Neural cell (in vitro differentiated cells): ENCODE data around the gene ETV3L. TPM values are rescaled to one million over a fixed set of nuclear protein-coding genes. Genes with fewer than 3 reads are reported as not detected.

ENCODE experiments used
- H2AFZ ChIP-seq: fragments of 200-600, 300-800 bp; sonication (generic), shearing (Covaris generic); 2 replicates; pipeline ENCODE4 v1.6.0; 2014; ENCODE audit warnings: low read depth, mild to moderate bottlenecking, antibody characterized with exemption, low read length, moderate library complexity
- H3F3A ChIP-seq: fragments of 200-600 bp; shearing (Covaris generic); 2 replicates; pipeline ENCODE4 v1.6.1; 2016; ENCODE audit warnings: mild to moderate bottlenecking, moderate library complexity, mixed read lengths, antibody characterized with exemption, low read length; ENCODE audit not compliant: insufficient read depth, poor library complexity, severe bottlenecking
- H3K27ac ChIP-seq: fragments of 200-600, 300-800 bp; sonication (generic), shearing (Covaris generic); 2 replicates; pipeline ENCODE4 v1.5.1; 2014; ENCODE audit warnings: mild to moderate bottlenecking, low read length, moderate library complexity
- H3K27me3 ChIP-seq: fragments of 300-800, 200-600 bp; sonication (generic), shearing (Covaris generic); 2 replicates; pipeline ENCODE4 v1.6.0; 2014; ENCODE audit warnings: mild to moderate bottlenecking, low read depth, low read length, moderate library complexity; ENCODE audit not compliant: insufficient read depth
- H3K36me3 ChIP-seq: fragments of 300-800, 200-600 bp; sonication (generic), shearing (Covaris generic); 2 replicates; pipeline ENCODE4 v1.5.1; 2014; ENCODE audit warnings: mild to moderate bottlenecking, antibody characterized with exemption, low read length, moderate library complexity; ENCODE audit not compliant: insufficient read depth
- H3K4me2 ChIP-seq: fragments of 300-800, 200-600 bp; sonication (generic), shearing (Covaris generic); 2 replicates; pipeline ENCODE4 v1.6.0; 2014; ENCODE audit warnings: mild to moderate bottlenecking, low read length
- H3K4me3 ChIP-seq: fragments of 300-800, 200-600 bp; sonication (generic), shearing (Covaris generic); 2 replicates; pipeline ENCODE4 v1.5.1; 2014; ENCODE audit warnings: mild to moderate bottlenecking, low read length, moderate library complexity
- H3K79me2 ChIP-seq: fragments of 200-600 bp; shearing (Covaris generic); replicated peaks from 2 replicates; pipeline ENCODE4 v1.6.0; 2014; ENCODE audit warnings: mild to moderate bottlenecking, low read length, moderate library complexity; ENCODE audit not compliant: insufficient read depth
- H3K9ac ChIP-seq: fragments of 300-800, 200-600 bp; sonication (generic), shearing (Covaris generic); 2 replicates; pipeline ENCODE4 v1.6.1; 2016; ENCODE audit warnings: mild to moderate bottlenecking, low read length, mixed read lengths
- H3K9me2 ChIP-seq: fragments of 200-600 bp; shearing (Covaris generic); 2 replicates; pipeline ENCODE4 v1.6.1; 2016; ENCODE audit warnings: mild to moderate bottlenecking, low read length, mixed read lengths; ENCODE audit not compliant: insufficient read depth
- H3K9me3 ChIP-seq: fragments of 200-600, 300-800 bp; sonication (generic), shearing (Covaris generic); 2 replicates; pipeline ENCODE4 v1.6.1; 2016; ENCODE audit warnings: mild to moderate bottlenecking, mixed run types, low read length, moderate library complexity, mixed read lengths
- H4K20me1 ChIP-seq: fragments of 200-600 bp; shearing (Covaris generic); 2 replicates; pipeline ENCODE4 v1.6.1; 2016; ENCODE audit warnings: mild to moderate bottlenecking, mixed run types; ENCODE audit not compliant: insufficient read depth
- CTCF ChIP-seq: fragments of 450-650 bp; IDR thresholded peaks from 2 replicates; pipeline ENCODE4 v1.5.1; 2014; ENCODE audit warnings: antibody characterized with exemption, mild to moderate bottlenecking, moderate library complexity; ENCODE audit not compliant: poor library complexity, severe bottlenecking
- EP300 ChIP-seq: fragments of 450-650 bp; conservative IDR thresholded peaks from 2 replicates; pipeline ENCODE4 v1.6.1; 2014; ENCODE audit warnings: antibody characterized with exemption, mild to moderate bottlenecking, moderate library complexity; ENCODE audit not compliant: poor library complexity, severe bottlenecking
- EZH2 ChIP-seq: fragments of 200-600, 300-800 bp; shearing (Covaris generic), sonication (generic); IDR thresholded peaks from 2 replicates; pipeline ENCODE4 v1.6.1; 2014; ENCODE audit warnings: antibody characterized with exemption, low read length, borderline replicate concordance, mild to moderate bottlenecking; ENCODE audit not compliant: insufficient read depth, poor library complexity, severe bottlenecking
- MXI1 ChIP-seq: fragments of 450-650 bp; conservative IDR thresholded peaks from 2 replicates; pipeline ENCODE4 v1.6.1; 2014; ENCODE audit warnings: antibody characterized with exemption, mild to moderate bottlenecking; ENCODE audit not compliant: poor library complexity, severe bottlenecking
- POLR2AphosphoS5 ChIP-seq: IDR thresholded peaks from 2 replicates; pipeline ENCODE4 v1.6.1; 2012
- RAD21 ChIP-seq: fragments of 450-650 bp; conservative IDR thresholded peaks from 2 replicates; pipeline ENCODE4 v1.6.1; 2014; ENCODE audit warnings: antibody characterized with exemption, mild to moderate bottlenecking, moderate library complexity
- SMC3 ChIP-seq: fragments of 450-650 bp; conservative IDR thresholded peaks from 2 replicates; pipeline ENCODE4 v1.6.1; 2014; ENCODE audit warnings: antibody characterized with exemption, mild to moderate bottlenecking, moderate library complexity; ENCODE audit not compliant: poor library complexity
- TAF1 ChIP-seq: IDR thresholded peaks from 2 replicates; pipeline ENCODE4 v1.6.1; 2012; ENCODE audit warnings: low read depth
- polyA plus RNA-seq: library from polyadenylated mRNA; depleted of rRNA; stranded (reverse); fragments of >200 nt; gene quantifications from 2 replicates; pipeline ENCODE4 v1.2.3, GENCODE V29; 2014
- TF ChIP-seq, protein P1 (sequence below): IDR thresholded peaks from 2 replicates; pipeline ENCODE4 v1.6.1; 2012; ENCODE audit warnings: borderline replicate concordance

The ETV3L gene
- polyA plus RNA-seq, 1 donor from 2014 or later = not detected

DNA sequence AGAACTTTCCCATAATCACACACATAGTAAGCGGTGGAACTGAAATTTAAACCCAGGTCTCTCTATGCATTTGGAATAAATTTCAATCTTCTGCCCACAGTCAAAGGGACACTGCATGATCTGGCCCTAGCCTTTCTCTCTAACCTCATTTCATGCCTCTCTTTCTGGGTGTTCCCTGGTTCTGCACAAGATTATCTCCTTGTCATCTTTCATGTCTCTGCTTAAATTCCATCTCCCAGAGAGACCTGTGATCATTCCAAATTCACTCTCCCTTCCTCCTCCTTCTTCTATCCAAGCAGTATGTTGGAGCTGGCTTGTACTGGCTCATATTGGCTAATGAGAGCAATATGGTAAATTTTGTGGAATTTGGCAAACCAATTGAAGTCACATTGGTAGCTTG is 22.2 kb downstream of the ETV3L start:
- no peak for TF ChIP-seq CTCF
- TF ChIP-seq EZH2 = no peak
- TF ChIP-seq TAF1 = no peak
- no peak for TF ChIP-seq RAD21
- TF ChIP-seq MXI1 = no peak
- TF ChIP-seq POLR2AphosphoS5 = no peak
- no peak for TF ChIP-seq EP300
- TF ChIP-seq, protein P1, sequence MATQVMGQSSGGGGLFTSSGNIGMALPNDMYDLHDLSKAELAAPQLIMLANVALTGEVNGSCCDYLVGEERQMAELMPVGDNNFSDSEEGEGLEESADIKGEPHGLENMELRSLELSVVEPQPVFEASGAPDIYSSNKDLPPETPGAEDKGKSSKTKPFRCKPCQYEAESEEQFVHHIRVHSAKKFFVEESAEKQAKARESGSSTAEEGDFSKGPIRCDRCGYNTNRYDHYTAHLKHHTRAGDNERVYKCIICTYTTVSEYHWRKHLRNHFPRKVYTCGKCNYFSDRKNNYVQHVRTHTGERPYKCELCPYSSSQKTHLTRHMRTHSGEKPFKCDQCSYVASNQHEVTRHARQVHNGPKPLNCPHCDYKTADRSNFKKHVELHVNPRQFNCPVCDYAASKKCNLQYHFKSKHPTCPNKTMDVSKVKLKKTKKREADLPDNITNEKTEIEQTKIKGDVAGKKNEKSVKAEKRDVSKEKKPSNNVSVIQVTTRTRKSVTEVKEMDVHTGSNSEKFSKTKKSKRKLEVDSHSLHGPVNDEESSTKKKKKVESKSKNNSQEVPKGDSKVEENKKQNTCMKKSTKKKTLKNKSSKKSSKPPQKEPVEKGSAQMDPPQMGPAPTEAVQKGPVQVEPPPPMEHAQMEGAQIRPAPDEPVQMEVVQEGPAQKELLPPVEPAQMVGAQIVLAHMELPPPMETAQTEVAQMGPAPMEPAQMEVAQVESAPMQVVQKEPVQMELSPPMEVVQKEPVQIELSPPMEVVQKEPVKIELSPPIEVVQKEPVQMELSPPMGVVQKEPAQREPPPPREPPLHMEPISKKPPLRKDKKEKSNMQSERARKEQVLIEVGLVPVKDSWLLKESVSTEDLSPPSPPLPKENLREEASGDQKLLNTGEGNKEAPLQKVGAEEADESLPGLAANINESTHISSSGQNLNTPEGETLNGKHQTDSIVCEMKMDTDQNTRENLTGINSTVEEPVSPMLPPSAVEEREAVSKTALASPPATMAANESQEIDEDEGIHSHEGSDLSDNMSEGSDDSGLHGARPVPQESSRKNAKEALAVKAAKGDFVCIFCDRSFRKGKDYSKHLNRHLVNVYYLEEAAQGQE = no peak
- TF ChIP-seq SMC3 = no peak

GRCh38 chr1:157073944-157074685 is 25.5 kb downstream of the ETV3L start:
- H3F3A ChIP-seq = no peaks in the 10 kb centered on the region
- H3K36me3 ChIP-seq = no peaks in the 10 kb centered on the region
- no peak overlapping the region for H3K4me2 ChIP-seq
- no peaks in the 10 kb centered on the region for H3K27me3 ChIP-seq
- no peaks in the 10 kb centered on the region for H3K79me2 ChIP-seq
- no peak overlapping the region for H3K4me3 ChIP-seq
- no peak overlapping the region for H3K9ac ChIP-seq
- no peak overlapping the region for H2AFZ ChIP-seq
- no peaks in the 10 kb centered on the region for H3K9me2 ChIP-seq
- no peak overlapping the region for H3K27ac ChIP-seq
- TF ChIP-seq MXI1 (no peak), SMC3 (no peak)
- TF ChIP-seq, protein P1 = no peak
- H3K9me3 ChIP-seq = no peaks in the 10 kb centered on the region
- H4K20me1 ChIP-seq = no peaks in the 10 kb centered on the region

More for the DNA sequence above, 22.2 kb downstream of the ETV3L start:
- Histone ChIP-seq H2AFZ (no peak overlapping the region), H3K4me3 (no peak overlapping the region), H4K20me1 (no peaks in the 10 kb centered on the region), H3K9me3 (no peaks in the 10 kb centered on the region), H3K27me3 (no peaks in the 10 kb centered on the region), H3K4me2 (no peak overlapping the region), H3K79me2 (no peaks in the 10 kb centered on the region), H3K9ac (no peak overlapping the region), H3K27ac (no peak overlapping the region), H3K9me2 (no peaks in the 10 kb centered on the region), H3K36me3 (no peaks in the 10 kb centered on the region), H3F3A (no peaks in the 10 kb centered on the region)
